GM12878 (cell line): Measurements from ENCODE around the gene PRKCE. TPM values are rescaled to one million over a fixed set of nuclear protein-coding genes. Genes with fewer than 3 reads are reported as not detected.

Experiments
- BCL3 ChIP-seq: IDR thresholded peaks from 2 replicates; pipeline ENCODE4 v1.6.1; 2011; ENCODE audit warnings: borderline replicate concordance, low read depth, mild to moderate bottlenecking, moderate library complexity, low read length; ENCODE audit not compliant: insufficient read depth, poor library complexity, severe bottlenecking
- BHLHE40 ChIP-seq, 2 experiments: fragments of 450-650 bp in 1 of 2; IDR thresholded peaks; 2 replicates each; pipeline ENCODE4 v1.6.1; 2011 to 2017; ENCODE audit warnings: low read depth in 2 of 2, borderline replicate concordance in 1 of 2, improper control_type of control experiment in 1 of 2, low read length in 1 of 2, mild to moderate bottlenecking in 1 of 2
- BMI1 ChIP-seq: fragments of 450-650 bp; IDR thresholded peaks from 2 replicates; pipeline ENCODE4 v1.6.1; 2016; ENCODE audit warnings: mild to moderate bottlenecking, moderate library complexity, borderline replicate concordance
- EGR1 ChIP-seq, 2 experiments: IDR thresholded peaks; 1 replicate in 1 of 2; 2 replicates in 1 of 2; pipeline ENCODE4 v1.6.1; 2011 to 2012; ENCODE audit warnings: low read depth in 2 of 2, low read length in 2 of 2, borderline replicate concordance in 1 of 2, mild to moderate bottlenecking in 1 of 2, moderate library complexity in 1 of 2
- FOXK2 ChIP-seq: fragments of 450-650 bp; IDR thresholded peaks from 2 replicates; pipeline ENCODE4 v1.6.1; 2017; ENCODE audit warnings: mild to moderate bottlenecking, moderate library complexity
- IRF3 ChIP-seq: fragments of 450-650 bp; IDR thresholded peaks from 2 replicates; pipeline ENCODE4 v1.6.1; 2014; ENCODE audit warnings: mild to moderate bottlenecking
- MTA2 ChIP-seq: fragments of 450-650 bp; IDR thresholded peaks from 2 replicates; pipeline ENCODE4 v1.6.1; 2016; ENCODE audit warnings: low read depth, mild to moderate bottlenecking, moderate library complexity
- POLR2AphosphoS2 ChIP-seq: IDR thresholded peaks from 2 replicates; pipeline ENCODE4 v1.6.1; 2011; ENCODE audit warnings: low read depth, mild to moderate bottlenecking, low read length, improper control_type of control experiment, moderate library complexity
- REST ChIP-seq: IDR thresholded peaks from 2 replicates; pipeline ENCODE4 v1.6.1; 2012; ENCODE audit warnings: mild to moderate bottlenecking, low read depth, low read length
- SMAD1 ChIP-seq: fragments of 450-650 bp; IDR thresholded peaks from 2 replicates; pipeline ENCODE4 v1.6.1; 2018; ENCODE audit warnings: mild to moderate bottlenecking, low read depth; ENCODE audit not compliant: partially characterized antibody
- SMAD5 ChIP-seq: IDR thresholded peaks from 2 replicates; pipeline ENCODE4 v1.6.1; 2016; ENCODE audit warnings: antibody characterized with exemption, low read depth
- SMARCA5 ChIP-seq: fragments of 450-650 bp; IDR thresholded peaks from 2 replicates; pipeline ENCODE4 v1.6.1; 2017; ENCODE audit warnings: mild to moderate bottlenecking
- SMC3 ChIP-seq: IDR thresholded peaks from 2 replicates; pipeline ENCODE4 v1.6.1; 2011; ENCODE audit warnings: low read length, improper control_type of control experiment, borderline replicate concordance
- SPI1 ChIP-seq: IDR thresholded peaks from 2 replicates; pipeline ENCODE4 v1.6.1; 2011; ENCODE audit warnings: low read depth, mild to moderate bottlenecking, low read length, moderate library complexity, borderline replicate concordance; ENCODE audit not compliant: insufficient read depth
- STAT1 ChIP-seq: fragments of 450-650 bp; conservative IDR thresholded peaks from 2 replicates; pipeline ENCODE4 v1.6.1; 2014; ENCODE audit warnings: antibody characterized with exemption, mild to moderate bottlenecking
- SUPT20H ChIP-seq: IDR thresholded peaks from 2 replicates; pipeline ENCODE4 v1.6.1; 2011; ENCODE audit warnings: low read depth, mild to moderate bottlenecking, low read length, moderate library complexity, borderline replicate concordance; ENCODE audit not compliant: control insufficient read depth
- SUZ12 ChIP-seq: fragments of 200-600 bp; sonication (generic); IDR thresholded peaks from one replicate; pipeline ENCODE4 v1.6.1; 2018; ENCODE audit warnings: antibody characterized with exemption, mild to moderate bottlenecking; ENCODE audit not compliant: unreplicated experiment
- TCF3 ChIP-seq: IDR thresholded peaks from 2 replicates; pipeline ENCODE4 v1.6.1; 2012; ENCODE audit warnings: low read depth, mild to moderate bottlenecking, low read length, borderline replicate concordance; ENCODE audit not compliant: insufficient read depth
- ZNF592 ChIP-seq: fragments of 450-650 bp; IDR thresholded peaks from 2 replicates; pipeline ENCODE4 v1.6.1; 2017; ENCODE audit warnings: mild to moderate bottlenecking, moderate library complexity
- polyA plus RNA-seq, 11 experiments: library from polyadenylated mRNA; depleted of rRNA in 4 of 11; unstranded in 6 of 11; stranded (reverse) in 5 of 11; fragments of >200 nt; fragmentation: Nextera tagmentation in 4 of 11; fragmentation: Illumina TruSeq in 1 of 11; extraction: Ambion mirVana in 4 of 11; extraction: Trizol in 1 of 11; gene quantifications; 1 replicate in 1 of 11; 2 replicates in 10 of 11; pipeline versions ENCODE4 v1.2.1 to v1.2.3, GENCODE V29; 2011 to 2016; ENCODE audit warnings: inconsistent platforms in 2 of 11, missing spikeins in 2 of 11, low read depth in 1 of 11
- total RNA-seq, 4 experiments: library from RNA; depleted of rRNA in 3 of 4; stranded (reverse); fragments of >200 nt in 3 of 4; fragmentation: Illumina TruSeq in 1 of 4; extraction: Trizol in 1 of 4; gene quantifications; 2 replicates each; pipeline versions ENCODE4 v1.2.1 to v1.2.3, GENCODE V29; 2013 to 2021

PRKCE gene
- total and polyA plus RNA-seq, 10 of the 15 experiments (the other 5 are each of a cell fraction or from before 2014, with no cell fraction given), result 2.6 to 28.2 (median 11.3) TPM

GRCh38 chr2:45806563-45807358, 155.3 kb downstream of the PRKCE start (continued):
- TF ChIP-seq FOXK2 (no peak), IRF3 (no peak), TCF3 (no peak), POLR2AphosphoS2 (no peak), SMAD5 (no peak), REST (no peak), SMARCA5 (no peak), SPI1 (0 out of 2 replicates have a peak, but pooled peaks have one; percentile 8), MTA2 (peak; percentile 92), SUZ12 (no peak), SMC3 (no peak), STAT1 (no peak), BHLHE40 (IDR thresholded peaks at IDR 0.05; ENCODE audit: borderline replicate concordance in 1 of 2, low read depth in 2 of 2, low read length in 1 of 2) (peak; percentile 41 to 62; a peak in 1 of 4 replicates), EGR1 (IDR thresholded peaks at IDR 0.05; ENCODE audit: borderline replicate concordance in 1 of 2, low read depth in 2 of 2, low read length in 2 of 2) (no peak), BMI1 (no peak), SMAD1 (no peak), ZNF592 (no peak), BCL3 (peak; percentile 86), SUPT20H (no peak)
